ENCODE measurements around the gene ADAP1.
"Not testable (repeated sequence)": the region's sequence is repeated elsewhere in the genome, so short reads cannot be mapped to it uniquely, and the experiment has no call there.

ADAP1 gene

DNA sequence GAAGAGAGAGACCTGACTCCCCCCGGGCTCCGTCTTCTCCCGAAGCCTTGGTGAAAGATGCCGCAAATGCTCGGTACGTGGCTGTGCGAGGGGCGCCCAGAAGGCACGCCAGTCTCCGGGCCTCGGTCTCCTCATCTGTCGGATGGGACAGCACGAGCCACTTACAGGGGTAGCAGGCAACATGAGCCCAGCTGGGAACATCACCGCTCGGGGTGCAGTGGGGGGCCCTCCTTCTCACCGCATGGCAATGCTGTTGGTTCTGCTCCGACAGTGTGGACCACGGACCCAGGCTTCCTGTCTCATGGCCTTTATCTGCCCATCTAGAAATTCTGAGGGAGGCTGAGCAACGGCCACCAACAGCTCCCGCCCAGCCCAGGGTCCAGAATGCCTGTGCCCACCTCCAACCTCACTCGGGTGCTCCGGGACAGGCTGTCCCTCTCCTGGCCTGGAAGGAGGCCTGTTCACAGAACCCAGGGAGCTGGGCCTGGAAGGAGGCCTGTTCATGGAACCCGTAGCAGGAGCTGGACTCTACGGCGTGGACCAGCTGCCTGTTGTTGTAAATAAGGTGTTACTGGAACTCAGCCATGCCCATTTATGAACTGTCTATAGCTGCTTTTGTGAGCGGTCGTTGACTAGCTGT, 15.8 kb downstream of the ADAP1 start:
- no peak for DNase-seq (ENCODE audit: low read depth in 2 of 2)

DNA sequence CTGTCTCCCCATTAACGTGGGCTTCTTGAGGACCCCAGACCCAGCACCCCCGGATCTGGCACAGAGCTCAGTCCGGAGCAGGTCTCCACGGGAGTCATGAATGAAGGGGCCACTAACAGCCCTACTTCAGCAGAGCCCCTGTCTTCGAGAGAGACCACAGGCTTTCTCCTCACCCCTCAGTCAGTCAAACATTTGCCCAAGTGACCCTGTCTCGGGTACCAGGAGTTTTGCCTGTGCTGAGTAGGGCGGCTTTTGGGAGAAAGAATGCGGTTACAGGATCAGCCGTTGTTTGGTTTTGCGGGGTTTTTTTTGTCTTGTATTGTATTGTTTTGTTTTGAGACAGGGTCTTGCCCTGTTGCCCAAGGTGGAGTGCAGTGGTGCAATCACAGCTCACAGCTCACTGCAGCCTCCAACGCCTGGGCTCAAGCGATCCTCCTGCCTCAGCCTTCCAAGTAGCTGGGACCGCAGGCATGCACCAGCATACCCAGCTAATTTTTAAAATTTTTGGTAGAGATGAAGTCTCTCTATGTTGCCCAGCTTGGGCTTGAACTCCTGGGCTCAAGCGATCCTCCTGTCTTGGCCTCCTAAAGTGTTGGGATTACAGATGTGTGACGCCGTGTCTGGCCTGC, 16.5 kb downstream of the ADAP1 start:
- DNase-seq (ENCODE audit: low read depth in 2 of 2): no peak

DNA sequence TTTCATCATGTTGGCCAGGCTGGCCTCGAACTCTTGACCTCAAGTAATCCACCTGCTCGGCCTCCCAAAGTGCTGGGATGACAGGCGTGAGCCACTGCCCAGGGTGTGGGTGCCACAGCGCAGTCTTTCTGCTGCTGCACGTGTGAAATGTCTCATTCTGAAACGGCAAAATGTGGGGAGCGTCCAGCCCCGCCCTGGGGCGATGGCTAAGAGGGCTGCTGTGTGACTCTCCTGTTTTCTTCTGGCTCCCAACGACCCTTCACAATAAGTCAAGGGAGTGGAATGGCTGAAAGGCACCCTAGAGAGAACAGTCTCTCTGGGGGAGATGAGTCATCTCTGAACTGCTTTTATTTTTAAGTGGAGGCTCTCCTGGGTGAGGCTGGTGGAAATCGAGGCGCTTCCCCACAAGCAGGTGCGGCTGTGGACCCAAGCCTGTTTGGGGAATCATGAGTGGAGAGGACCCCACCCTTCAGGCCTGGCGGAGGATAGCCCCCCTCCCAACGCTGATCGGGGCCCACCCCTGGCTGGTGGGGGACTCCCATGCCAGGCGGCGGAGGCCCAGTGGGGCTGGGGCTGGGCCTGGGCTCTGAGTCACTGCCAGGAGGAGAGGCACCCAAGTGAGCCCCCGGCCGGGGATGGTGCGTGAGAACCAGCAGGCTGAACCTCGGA, 18.0 kb downstream of the ADAP1 start:
- DNase-seq (ENCODE audit: low read depth in 2 of 2): no peak

DNA sequence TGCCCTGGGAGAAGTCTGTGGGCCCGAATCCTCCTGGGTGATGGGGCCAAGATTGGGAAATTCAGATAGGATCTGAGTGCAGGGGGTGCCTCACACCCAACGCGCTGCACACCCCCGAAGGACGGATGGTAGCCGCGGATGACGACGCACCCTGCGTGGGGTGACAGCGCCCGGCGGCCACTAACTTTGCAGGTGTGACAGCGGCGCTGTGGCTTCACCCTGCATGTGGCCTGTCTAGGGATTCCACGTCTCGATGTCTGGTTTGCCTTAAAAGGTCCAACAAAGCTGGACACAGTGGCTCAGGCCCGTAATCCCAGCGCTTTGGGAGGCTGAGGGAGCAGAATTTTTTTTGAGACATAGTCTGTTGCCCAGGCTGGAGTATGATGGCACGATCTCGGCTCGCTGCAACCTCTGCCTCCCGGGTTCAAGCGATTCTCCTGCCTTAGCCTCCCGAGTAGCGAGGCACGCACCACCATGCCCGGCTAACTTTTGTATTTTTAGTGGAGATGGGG, 18.6 kb downstream of the ADAP1 start:
- DNase-seq (ENCODE audit: low read depth in 2 of 2): no peak

DNA sequence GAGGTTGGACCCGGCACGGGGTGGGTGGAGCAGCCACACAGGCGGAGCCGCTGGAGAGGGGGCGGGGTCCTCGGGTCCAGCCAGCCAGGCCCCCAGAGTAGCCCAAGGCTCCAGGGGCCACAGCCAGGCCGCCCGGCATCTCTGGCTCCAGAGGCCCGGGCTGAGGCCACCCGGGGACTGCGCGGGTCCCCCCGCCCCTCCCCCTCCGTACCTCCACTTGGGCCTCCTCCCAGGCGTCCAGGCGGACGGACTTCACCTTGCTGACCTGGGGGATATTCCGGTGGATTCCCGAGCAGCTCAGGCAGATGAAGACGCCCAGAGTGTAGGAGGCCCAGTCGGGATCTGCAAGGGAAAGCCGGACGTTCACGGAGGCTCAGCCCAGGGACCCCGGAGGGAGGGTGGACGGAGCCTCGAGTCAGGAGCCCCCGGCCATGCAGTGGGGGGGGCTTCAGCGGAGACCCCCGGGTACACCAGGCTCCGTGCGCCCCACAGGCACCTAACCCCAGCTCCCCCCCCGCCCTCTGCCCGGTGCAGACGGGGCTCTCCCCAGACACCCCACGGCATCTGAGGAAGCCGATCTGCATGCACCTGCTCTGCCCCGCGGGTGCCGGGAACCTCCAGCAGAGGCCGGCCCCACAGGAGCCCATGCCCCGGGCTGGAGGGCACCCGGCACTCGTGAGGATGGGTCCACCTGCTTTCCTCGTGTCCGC, 19.2 kb downstream of the ADAP1 start:
- DNase-seq (ENCODE audit: low read depth in 2 of 2): no peak

DNA sequence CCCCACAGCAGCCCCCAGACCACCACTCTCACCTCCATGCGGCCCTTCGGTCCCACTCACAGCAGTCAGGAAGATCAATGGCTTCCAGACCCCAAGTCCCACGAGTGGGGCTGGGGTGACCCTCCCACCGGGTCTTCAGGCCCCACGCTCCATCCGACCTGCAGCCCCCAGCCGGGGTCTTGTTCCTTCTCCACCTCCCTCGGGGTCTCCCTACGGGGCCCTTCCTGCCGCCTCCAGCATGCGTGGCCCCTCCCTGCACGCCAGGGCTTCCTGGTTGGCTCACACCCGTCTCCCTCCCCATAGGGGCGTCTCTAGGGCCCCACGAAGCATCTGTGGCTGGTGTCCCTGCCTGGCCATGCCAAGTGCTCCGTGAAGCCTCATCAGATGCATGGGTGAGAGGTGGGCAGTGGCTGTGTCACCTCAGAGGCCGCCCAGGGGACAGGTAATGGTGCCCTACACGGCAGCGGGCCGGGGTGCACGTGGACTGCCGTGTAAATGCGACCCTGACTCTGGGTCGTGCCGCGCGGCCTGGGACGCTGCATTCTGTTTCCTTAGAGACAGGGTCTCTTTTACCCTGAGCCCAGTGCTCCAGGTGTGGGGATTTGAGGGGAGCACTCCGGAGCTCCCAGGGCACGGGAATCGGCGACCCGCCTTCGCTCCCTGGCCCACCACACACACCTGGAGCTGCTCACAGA, 19.9 kb downstream of the ADAP1 start:
- no peak for DNase-seq (ENCODE audit: low read depth in 2 of 2)

DNA sequence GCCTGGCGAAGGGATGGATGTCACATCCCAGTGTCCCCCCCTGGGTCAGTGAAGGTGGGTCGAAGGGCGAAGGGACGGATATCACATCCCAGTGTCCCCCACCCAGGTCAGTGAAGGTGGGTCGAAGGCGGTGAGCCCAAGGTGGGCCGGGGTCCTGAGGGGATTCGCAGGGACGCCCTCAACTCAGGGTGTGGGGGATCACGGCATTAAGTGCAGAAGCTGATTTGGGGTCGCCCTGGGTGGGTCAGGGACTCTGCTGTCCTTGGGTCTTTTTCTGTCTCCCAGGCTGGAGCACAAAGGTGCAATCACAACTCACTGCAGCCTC, 21.9 kb downstream of the ADAP1 start:
- DNase-seq (ENCODE audit: low read depth in 2 of 2): no peak

DNA sequence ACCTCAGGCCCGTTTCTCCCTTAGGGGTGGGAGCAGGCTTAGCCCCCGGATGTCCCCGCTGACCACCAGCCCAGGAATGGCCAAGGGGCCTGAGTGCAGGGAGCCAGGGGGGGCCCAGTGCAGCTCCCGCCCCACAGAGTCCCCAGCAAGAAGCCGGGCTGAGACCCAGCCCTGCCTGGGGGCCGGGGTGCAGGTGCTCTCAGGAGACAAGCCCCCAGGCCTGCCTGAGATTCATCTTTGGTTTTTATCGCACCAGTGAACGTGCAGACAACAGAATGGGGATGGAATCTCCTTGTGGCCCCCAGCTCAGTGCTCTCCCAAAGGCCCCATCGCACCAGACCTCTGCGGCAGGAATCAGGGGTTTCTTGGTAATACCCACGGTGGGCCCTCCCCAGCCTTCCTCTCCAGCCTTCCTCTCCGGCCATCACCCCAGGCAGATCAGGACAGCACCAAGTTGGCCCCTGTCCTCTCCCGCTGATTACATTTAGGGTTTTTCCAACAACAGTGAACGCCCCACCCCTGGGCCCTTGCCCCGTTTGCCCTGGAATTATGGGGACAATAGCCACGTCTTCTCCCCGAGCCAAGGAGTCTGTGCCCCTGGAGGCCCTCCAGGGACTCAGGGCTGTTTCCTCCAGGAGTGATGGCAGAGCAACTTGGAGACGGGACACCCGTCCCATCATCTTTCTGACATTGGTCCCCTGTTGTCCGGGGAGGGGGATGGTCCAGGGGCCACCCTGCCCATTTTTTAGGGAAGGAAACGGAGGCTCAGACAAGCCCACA, 22.4 kb downstream of the ADAP1 start:
- no peak for DNase-seq (ENCODE audit: low read depth in 2 of 2)

DNA sequence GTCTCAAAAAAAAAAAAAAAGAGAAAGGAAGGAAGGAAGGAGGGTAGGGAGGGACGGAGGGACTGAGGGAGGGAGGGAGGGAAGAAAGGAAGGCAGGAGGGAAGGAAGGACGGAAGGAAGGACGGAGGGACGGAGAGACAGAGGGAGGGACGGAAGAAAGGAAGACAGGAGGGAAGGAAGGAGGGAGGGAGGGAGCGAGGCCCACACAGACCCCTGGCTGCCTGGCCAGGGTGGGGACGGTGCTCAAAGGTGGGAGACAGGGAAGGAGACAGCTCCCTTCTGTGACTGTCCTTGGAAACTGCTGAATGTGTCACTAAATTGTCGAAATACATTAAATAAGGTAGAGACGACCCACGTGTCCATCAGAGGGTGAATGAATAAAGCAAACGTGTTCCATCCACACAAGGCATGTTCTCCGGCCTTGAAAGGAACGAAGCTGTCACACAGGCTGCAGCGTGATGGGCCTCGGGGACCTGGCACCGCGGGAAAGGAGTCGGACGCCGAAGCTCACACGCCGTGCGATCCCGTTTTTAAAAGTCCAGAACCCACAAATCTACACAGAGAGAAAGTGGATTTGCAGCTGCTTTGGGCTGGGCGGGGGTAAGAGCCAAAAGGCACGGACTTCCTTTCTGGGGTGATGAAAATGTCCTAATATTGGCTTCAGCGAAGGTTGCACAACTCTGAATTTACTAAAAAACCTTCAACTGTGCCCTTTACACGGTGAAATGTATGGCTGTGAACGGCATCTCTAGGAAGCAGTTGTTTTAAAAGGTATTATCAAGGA, 23.3 kb downstream of the ADAP1 start:
- no peak for DNase-seq (ENCODE audit: low read depth in 2 of 2)

DNA sequence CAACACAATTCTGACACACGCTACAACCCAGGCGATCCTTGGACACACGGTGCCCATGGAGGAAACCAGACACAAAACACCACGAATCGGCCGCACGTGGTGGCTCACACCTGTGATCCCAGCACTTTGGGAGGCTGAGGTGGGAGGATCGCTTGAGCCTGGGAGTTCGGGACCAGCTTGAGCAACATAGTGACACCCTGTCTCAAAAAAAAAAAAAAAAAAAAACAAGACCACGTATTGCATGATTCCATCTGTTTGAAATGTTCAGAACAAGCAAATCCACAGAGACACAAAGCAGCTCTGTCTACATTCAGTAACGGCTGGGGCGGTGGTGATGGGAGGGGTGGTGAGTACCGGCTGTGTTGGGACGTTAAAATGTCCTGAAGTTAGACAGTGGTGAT, 25.2 kb downstream of the ADAP1 start:
- no peak for DNase-seq (ENCODE audit: low read depth in 2 of 2)

DNA sequence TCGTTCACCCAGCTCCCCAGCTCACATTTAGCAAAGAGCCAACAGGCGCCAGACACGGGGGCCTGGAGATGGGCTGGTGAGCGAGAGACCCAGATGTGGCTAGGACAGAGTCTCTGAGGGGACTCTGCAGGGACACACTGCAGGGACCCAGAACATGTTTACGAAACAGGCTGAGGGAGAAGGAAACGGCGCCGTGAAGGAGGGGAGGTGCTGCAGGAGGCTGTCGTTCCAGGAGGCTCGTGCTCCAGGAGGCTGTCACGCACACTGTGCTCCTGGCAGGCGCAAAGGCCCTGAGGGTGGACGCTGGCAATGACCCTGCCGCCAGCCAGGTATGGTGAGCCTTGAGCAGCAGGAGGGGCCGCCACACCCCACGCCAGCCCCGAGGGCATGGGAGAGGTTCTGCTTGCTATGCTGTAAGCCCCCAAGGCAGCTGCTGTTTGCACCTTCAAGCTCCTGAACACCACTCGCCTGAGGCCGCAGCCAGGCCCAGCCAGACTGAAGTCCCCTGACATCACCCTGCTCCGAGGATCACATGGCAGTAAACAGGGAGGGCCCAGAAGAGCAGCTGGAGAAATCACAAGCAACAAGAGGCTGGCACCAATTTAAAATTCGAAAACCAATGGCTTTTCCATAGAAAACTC, 27.3 kb downstream of the ADAP1 start:
- no peak for DNase-seq (ENCODE audit: low read depth in 2 of 2)

DNA sequence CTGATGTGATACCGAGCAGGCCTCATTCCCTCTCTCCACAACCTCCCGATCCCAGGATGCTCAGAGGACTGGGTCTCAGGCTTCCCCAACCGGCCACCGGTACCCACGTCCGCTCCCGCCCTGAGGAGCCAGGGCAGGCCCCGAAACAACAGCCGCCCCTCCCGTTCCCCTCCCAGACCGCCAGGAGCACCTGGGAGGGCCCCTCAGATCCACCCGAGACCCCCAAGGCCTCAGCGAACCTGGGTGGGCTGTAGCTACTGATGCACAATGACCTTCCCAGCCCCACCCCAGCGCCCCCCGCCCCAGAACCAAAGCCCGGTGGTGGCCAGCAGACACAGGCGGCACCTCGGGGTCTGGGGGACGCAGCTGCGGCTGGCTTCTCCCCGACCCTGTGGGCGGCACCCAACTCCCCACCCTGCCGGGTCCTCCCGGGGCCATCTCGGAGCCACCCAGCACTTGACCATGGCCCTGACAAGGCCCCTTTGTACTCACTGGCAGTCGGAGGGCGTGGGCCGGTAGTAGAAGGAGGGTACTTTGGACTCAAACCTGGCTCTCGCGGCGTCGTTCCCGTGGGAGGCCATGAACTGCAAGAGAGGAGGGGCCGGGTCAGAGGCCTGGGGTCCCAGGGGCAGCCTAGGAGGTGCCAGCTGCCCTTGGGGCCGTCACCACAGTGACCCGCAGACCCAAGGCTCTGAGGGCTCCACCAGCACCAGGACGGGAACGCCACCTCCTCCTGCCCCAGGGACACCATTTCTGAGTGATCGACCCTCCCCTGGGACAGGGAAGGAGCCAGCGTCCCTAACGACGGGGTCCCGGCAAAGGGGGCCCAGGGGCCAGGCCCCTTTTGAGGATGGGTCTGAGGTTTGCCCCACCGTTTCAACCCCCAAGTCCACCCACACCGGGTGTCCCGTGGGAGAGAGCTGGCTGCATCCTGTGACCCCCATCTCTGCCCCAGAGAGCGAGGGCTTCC, 28.1 kb downstream of the ADAP1 start:
- DNase-seq (ENCODE audit: low read depth in 2 of 2): no peak

DNA sequence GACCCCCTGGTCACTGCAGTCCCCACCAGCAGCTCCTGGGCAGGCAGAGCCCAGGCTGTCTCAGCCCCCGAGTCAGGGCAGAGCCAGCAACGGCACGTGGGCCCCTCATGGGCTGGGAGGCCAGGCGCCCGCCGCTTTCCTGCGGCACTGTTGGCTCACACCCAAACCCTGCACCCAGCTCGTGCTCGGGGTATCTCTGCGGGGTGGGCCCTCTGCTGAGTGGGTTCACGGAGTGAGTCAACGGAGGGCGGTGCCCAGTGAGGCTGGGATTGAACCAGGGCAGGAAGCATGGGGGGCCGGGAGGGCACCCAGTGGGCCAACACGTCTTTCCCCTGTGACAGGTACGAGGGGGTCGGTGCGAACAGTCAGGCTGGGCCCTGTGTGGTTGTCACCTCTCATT, 28.9 kb downstream of the ADAP1 start:
- peak; percentile 57 to 67 for DNase-seq (ENCODE audit: low read depth in 2 of 2)

DNA sequence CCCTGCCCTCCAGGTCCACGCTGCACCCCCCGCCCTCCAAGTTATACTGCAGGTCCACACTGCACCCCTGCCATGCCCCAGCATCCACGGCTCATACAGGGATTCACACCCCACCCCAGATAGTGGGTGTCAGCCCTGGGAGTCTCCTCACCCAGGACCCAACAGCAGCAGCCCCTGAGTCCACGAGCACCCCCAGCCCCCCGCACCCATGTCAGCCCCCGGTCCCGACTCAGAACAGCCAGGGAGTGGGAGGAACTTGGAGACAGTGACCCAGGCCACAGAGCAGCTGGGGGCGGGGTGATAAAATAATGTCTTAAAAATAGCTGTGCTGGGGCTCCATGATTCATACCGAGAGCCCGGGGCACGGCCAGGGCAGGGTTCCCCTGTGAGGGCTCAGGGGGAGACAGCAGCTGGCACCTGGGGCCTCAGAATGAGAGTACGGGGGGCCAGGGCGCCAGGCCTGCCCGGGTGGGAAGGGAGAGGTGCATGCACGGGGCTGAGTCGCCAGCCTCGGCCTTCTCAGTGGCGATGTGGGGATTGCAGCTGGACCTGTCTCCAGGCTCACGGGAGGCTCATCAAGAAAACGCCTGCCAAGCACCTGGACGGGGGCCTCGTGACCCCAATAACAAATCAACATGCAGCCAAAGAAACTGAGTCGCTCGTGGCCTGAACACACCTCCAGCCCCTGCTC, 29.8 kb downstream of the ADAP1 start:
- peak in 1 of 2 donors; percentile 24 for DNase-seq (ENCODE audit: low read depth in 2 of 2)

DNA sequence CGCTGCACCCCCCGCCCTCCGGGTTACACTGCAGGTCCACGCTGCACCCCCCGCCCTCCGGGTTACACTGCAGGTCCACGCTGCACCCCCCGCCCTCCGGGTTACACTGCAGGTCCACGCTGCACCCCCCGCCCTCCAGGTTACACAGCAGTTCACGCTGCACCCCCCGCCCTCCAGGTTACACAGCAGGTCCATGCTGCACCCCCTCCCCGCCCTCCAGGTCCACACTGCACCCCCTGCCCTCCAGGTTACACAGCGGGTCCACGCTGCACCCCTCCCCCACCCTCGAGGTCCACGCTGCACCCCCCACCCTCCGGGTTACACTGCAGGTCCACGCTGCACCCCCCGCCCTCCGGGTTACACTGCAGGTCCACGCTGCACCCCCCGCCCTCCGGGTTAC, 30.4 kb downstream of the ADAP1 start:
- DNase-seq (ENCODE audit: low read depth in 2 of 2): not testable (repeated sequence)

DNA sequence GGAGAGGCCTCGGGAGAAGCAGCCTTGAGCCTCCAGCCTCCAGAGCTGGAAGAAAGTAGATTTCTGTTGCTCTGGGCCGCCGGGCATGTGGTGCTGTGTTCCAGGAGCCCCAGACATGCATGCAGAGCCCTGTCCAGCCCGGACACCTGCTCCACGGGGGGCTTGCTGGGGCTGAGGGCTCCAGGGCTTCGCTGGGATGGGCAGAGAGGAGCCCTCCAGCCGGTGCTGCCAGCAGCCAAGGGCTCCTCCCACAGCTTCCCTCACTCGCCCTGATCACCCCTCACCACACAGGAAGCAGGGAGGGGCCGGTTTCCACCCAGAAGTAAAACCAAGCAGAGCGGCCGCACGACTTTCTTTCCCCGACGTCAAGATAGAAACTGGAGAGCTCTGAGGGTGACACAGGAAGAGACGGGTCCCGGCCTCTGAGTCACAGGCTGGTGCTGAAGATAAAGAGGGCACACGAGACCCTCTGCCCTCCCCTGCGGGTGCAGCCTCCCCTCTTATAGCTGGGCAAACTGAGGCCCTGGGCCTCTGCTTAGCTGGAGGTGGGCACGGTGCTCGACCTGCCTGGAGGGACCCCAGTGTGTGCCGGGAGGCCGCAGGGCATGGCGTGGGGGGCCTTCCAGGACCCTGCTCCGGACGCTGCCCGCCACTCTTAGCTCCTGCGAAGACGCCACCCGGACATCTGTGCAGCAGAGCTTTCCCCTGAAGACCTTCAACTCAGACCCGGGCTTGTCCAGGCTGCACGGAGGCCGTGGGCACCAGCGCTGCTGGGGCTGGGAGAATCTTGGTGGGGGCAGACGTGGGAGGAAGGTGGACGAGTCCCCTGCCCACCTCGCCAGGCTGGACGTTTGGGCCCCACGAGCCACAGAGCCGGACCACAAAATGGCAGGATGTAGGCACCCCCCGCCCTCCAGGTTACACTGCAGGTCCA, 31.1 kb downstream of the ADAP1 start:
- peak; percentile 88 to 91 for DNase-seq (ENCODE audit: low read depth in 2 of 2)

Measured in stimulated activated CD8-positive, alpha-beta memory T cell treated with anti-CD3 and anti-CD28 coated beads, Interleukin-7, amount 100 ng/mL, for 1 hour (primary cell).